Panc1 (cell line): ENCODE measurements around the gene ASAP2. TPM values are rescaled to one million over a fixed set of nuclear protein-coding genes. Genes with fewer than 3 reads are reported as not detected.

ENCODE experiments used
- ATAC-seq: fragments of 200-7000 bp; cut with Tn5 transposase; 2 replicates; pipeline ENCODE4 v1.9.1; 2020; ENCODE audit warnings: mild to moderate bottlenecking, moderate library complexity
- BruUV-seq: library from RNA; stranded (reverse); fragments of 400-500 nt; replicated peaks from 2 replicates; lab custom pipeline; 2021; lab: Mats Ljungman, UMichigan
- CTCF ChIA-PET: fragments of 300-600 bp; sonication (Branson Sonifier 250); formaldehyde crosslinking; loops from one replicate; lab custom pipeline; 2022; ENCODE audit warnings: antibody characterized with exemption; lab: Charles Lee
- POLR2A ChIA-PET: fragments of 300-600 bp; sonication (Branson Sonifier 250); formaldehyde crosslinking; loops from one replicate; lab custom pipeline; 2022; ENCODE audit warnings: antibody characterized with exemption; lab: Charles Lee
- DNase-seq: peaks from one replicate; pipeline ENCODE4 v3.0.0-alpha.2; 2010; ENCODE audit warnings: low read depth, low spot score
- H3K27ac ChIP-seq: 2 replicates; pipeline ENCODE4 v1.5.1; 2011; ENCODE audit warnings: mild to moderate bottlenecking, low read length, inconsistent platforms
- H3K27me3 ChIP-seq: fragments of 200-500 bp; sonication (Bioruptor generic); 2 replicates; pipeline ENCODE4 v1.6.0; 2014; ENCODE audit warnings: low read length, inconsistent platforms; ENCODE audit not compliant: control insufficient read depth, insufficient read depth
- H3K36me3 ChIP-seq: fragments of 200-500 bp; sonication (Bioruptor generic); 2 replicates; pipeline ENCODE4 v1.5.1; 2014; ENCODE audit warnings: inconsistent platforms, mild to moderate bottlenecking, low read length, moderate library complexity; ENCODE audit not compliant: control insufficient read depth, insufficient read depth
- H3K4me1 ChIP-seq: 2 replicates; pipeline ENCODE4 v1.5.1; 2011; ENCODE audit warnings: inconsistent platforms, mild to moderate bottlenecking, low read length, moderate library complexity; ENCODE audit not compliant: control insufficient read depth, insufficient read depth
- H3K4me3 ChIP-seq, 2 experiments: 2 replicates each; pipeline ENCODE4 v1.5.1; 2011 to 2012; ENCODE audit warnings: low read depth in 2 of 2, low read length in 2 of 2, mild to moderate bottlenecking in 2 of 2, inconsistent platforms in 1 of 2, moderate library complexity in 1 of 2
- H3K9me3 ChIP-seq: fragments of 200-500 bp; sonication (Bioruptor generic); 2 replicates; pipeline ENCODE4 v1.5.1; 2014; ENCODE audit warnings: low read depth, mild to moderate bottlenecking, inconsistent platforms, low read length, moderate library complexity; ENCODE audit not compliant: control insufficient read depth, insufficient read depth
- POLR2AphosphoS5 ChIP-seq: IDR thresholded peaks from 2 replicates; pipeline ENCODE4 v1.6.1; 2012; ENCODE audit warnings: mild to moderate bottlenecking, low read depth, low read length, moderate library complexity
- REST ChIP-seq, 2 experiments: IDR thresholded peaks; 2 replicates each; pipeline ENCODE4 v1.6.1; 2011 to 2012; ENCODE audit warnings: low read depth in 2 of 2, control low read depth in 1 of 2, low read length in 1 of 2, mild to moderate bottlenecking in 1 of 2, moderate library complexity in 1 of 2; ENCODE audit not compliant: insufficient read depth in 1 of 2
- SIN3A ChIP-seq: IDR thresholded peaks from 2 replicates; pipeline ENCODE4 v1.6.1; 2012; ENCODE audit warnings: low read depth, mild to moderate bottlenecking, low read length, moderate library complexity, borderline replicate concordance; ENCODE audit not compliant: insufficient read depth
- TCF7L2 ChIP-seq: IDR thresholded peaks from 2 replicates; pipeline ENCODE4 v1.6.1; 2011; ENCODE audit warnings: mild to moderate bottlenecking, low read depth, low read length, inconsistent platforms
- in situ Hi-C: cut with HindIII; loops from 2 replicates; pipeline ENCODE4 v1.10.0; 2016; ENCODE audit warnings: low sequenced_read_pairs, low pct_unique_long_range_greater_than_20kb
- intact Hi-C: fragments of 100-400 bp; cut with micrococcal nuclease; formaldehyde crosslinking; loops from one replicate; pipeline ENCODE4 v1.10.0; 2022; ENCODE audit not compliant: unreplicated experiment
- total RNA-seq: library from RNA; stranded (reverse); gene quantifications from one replicate; pipeline ENCODE4 v1.2.1, GENCODE V29; 2021; ENCODE audit not compliant: unreplicated experiment
- TF ChIP-seq, protein P1 (sequence below): fragments of 450-650 bp; IDR thresholded peaks from 2 replicates; pipeline ENCODE4 v1.5.1; 2017; ENCODE audit warnings: mild to moderate bottlenecking

Gene ASAP2
- total RNA-seq, 1 experiment from 2014 or later, result 107 TPM

GRCh38 chr2:9282128-9283112 lies 75.8 kb downstream of the ASAP2 start:
- no peak for ATAC-seq
- H3K9me3 ChIP-seq, result no peaks in the 10 kb centered on the region
- ChIA-PET CTCF (interaction anchor here (0.5 kb wide), 1 partner anchor 74 kb away, joined by 6 read pairs; no protein-coding TSS in a partner anchor), POLR2A (interaction anchor here (0.7 kb wide), 1 partner anchor 803 kb away, joined by 3 read pairs; no protein-coding TSS in a partner anchor)
- intact Hi-C loops, result loop anchor here (10.0 kb wide), 1 partner anchor 138 kb away; no protein-coding TSS in a partner anchor
- no peak overlapping the region for H3K4me3 ChIP-seq
- no TSS peak for BruUV-seq
- TF ChIP-seq REST (IDR thresholded peaks at IDR 0.05; ENCODE audit: insufficient read depth in 1 of 2, low read depth in 2 of 2, low read length in 1 of 2) (no peak), POLR2AphosphoS5 (no peak)
- TF ChIP-seq, protein P1, sequence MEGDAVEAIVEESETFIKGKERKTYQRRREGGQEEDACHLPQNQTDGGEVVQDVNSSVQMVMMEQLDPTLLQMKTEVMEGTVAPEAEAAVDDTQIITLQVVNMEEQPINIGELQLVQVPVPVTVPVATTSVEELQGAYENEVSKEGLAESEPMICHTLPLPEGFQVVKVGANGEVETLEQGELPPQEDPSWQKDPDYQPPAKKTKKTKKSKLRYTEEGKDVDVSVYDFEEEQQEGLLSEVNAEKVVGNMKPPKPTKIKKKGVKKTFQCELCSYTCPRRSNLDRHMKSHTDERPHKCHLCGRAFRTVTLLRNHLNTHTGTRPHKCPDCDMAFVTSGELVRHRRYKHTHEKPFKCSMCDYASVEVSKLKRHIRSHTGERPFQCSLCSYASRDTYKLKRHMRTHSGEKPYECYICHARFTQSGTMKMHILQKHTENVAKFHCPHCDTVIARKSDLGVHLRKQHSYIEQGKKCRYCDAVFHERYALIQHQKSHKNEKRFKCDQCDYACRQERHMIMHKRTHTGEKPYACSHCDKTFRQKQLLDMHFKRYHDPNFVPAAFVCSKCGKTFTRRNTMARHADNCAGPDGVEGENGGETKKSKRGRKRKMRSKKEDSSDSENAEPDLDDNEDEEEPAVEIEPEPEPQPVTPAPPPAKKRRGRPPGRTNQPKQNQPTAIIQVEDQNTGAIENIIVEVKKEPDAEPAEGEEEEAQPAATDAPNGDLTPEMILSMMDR, result no peak
- peaks cover 97% of the 10 kb centered on the region for H3K4me1 ChIP-seq
- no peaks in the 10 kb centered on the region for H3K27me3 ChIP-seq
- no peak for DNase-seq
- H3K36me3 ChIP-seq, result peaks cover 5% of the 10 kb centered on the region; the same call in 1 of the 2 replicates
- peak overlapping the region; percentile 75 for H3K27ac ChIP-seq
- in situ Hi-C loops, result no loop called here

- TF ChIP-seq POLR2AphosphoS5 (no peak), SIN3A (no peak), REST (IDR thresholded peaks at IDR 0.05; ENCODE audit: insufficient read depth in 1 of 2, low read depth in 2 of 2, low read length in 1 of 2) (no peak), TCF7L2 (no peak)
- TF ChIP-seq, protein P1, result no peak
- BruUV-seq, result no TSS peak
- ChIA-PET POLR2A (no interaction called here), CTCF (no interaction called here)
- peaks cover 98% of the 10 kb centered on the region for H3K4me1 ChIP-seq
- DNase-seq (no peak), ATAC-seq (no peak)
- H3K36me3 ChIP-seq, result peaks cover 9% of the 10 kb centered on the region; the same call in 1 of the 2 replicates
- no peaks in the 10 kb centered on the region for H3K9me3 ChIP-seq
- no peaks in the 10 kb centered on the region for H3K27me3 ChIP-seq
- H3K4me3 ChIP-seq, result no peak overlapping the region
- in situ Hi-C loops, result no loop called here
- intact Hi-C loops, result loop anchor here (10.0 kb wide), 1 partner anchor 140 kb away; no protein-coding TSS in a partner anchor
- peak overlapping the region; percentile 98 for H3K27ac ChIP-seq
Measured at GRCh38 chr2:9284521-9285297, 78.1 kb downstream of the ASAP2 start.
